Karpas-422 (cell line): ENCODE data around the gene FHIT. TPM values are rescaled to one million over a fixed set of nuclear protein-coding genes. Genes with fewer than 3 reads are reported as not detected.
"Not testable (repeated sequence)": the region's sequence is repeated elsewhere in the genome, so short reads cannot be mapped to it uniquely, and the experiment has no call there.

Experiments
- DNase-seq: peaks from one replicate; pipeline ENCODE4 v3.0.0-alpha.2; 2015
- H2AFZ ChIP-seq: fragments of 200-600 bp; sonication (generic); 2 replicates; pipeline ENCODE4 v1.6.1; 2014; ENCODE audit warnings: antibody characterized with exemption, low read length, mixed read lengths
- H3K27ac ChIP-seq: fragments of 200-600 bp; sonication (generic); 2 replicates; pipeline ENCODE4 v1.5.1; 2014; ENCODE audit warnings: mild to moderate bottlenecking, low read length, moderate library complexity
- H3K27me3 ChIP-seq: fragments of 200-600 bp; sonication (generic); 2 replicates; pipeline ENCODE4 v1.6.1; 2014; ENCODE audit warnings: low read length, mixed read lengths
- H3K36me3 ChIP-seq: fragments of 200-600 bp; sonication (generic); 2 replicates; pipeline ENCODE4 v1.6.1; 2014; ENCODE audit warnings: low read length, mixed read lengths; ENCODE audit not compliant: insufficient read depth
- H3K4me1 ChIP-seq: fragments of 200-600 bp; sonication (generic); 2 replicates; pipeline ENCODE4 v1.6.1; 2014; ENCODE audit warnings: mild to moderate bottlenecking, low read length, mixed read lengths
- H3K4me2 ChIP-seq: fragments of 200-600 bp; sonication (generic); 2 replicates; pipeline ENCODE4 v1.6.1; 2014; ENCODE audit warnings: low read length, low read depth, mild to moderate bottlenecking; ENCODE audit not compliant: poor library complexity, severe bottlenecking
- H3K4me3 ChIP-seq: fragments of 200-600 bp; sonication (generic); 2 replicates; pipeline ENCODE4 v1.5.1; 2014; ENCODE audit warnings: mild to moderate bottlenecking, antibody characterized with exemption, low read length, mixed read lengths
- H3K79me2 ChIP-seq: fragments of 200-600 bp; sonication (generic); 2 replicates; pipeline ENCODE4 v1.6.1; 2014; ENCODE audit warnings: mild to moderate bottlenecking, low read length, mixed read lengths
- H3K9ac ChIP-seq: fragments of 200-600 bp; sonication (generic); 2 replicates; pipeline ENCODE4 v1.6.0; 2014; ENCODE audit warnings: low read length
- H3K9me2 ChIP-seq: fragments of 200-600 bp; sonication (generic), shearing (Covaris generic); replicated peaks from 2 replicates; pipeline ENCODE4 v1.6.0; 2014; ENCODE audit warnings: mild to moderate bottlenecking, low read length, moderate library complexity; ENCODE audit not compliant: insufficient read depth
- H3K9me3 ChIP-seq: fragments of 300-700, 200-600 bp; sonication (generic); 2 replicates; pipeline ENCODE4 v1.6.1; 2014; ENCODE audit warnings: low read length, mixed read lengths
- H4K20me1 ChIP-seq: fragments of 200-600 bp; sonication (generic); 2 replicates; pipeline ENCODE4 v1.6.1; 2014; ENCODE audit warnings: mild to moderate bottlenecking, antibody characterized with exemption, low read length, low read depth; ENCODE audit not compliant: insufficient read depth
- total RNA-seq: library from RNA; depleted of rRNA; stranded (reverse); fragments of >200 nt; shearing (Covaris generic); gene quantifications from 2 replicates; pipeline ENCODE4 v1.2.3, GENCODE V29; 2014; ENCODE audit warnings: low replicate concordance

FHIT gene
- total RNA-seq, 1 experiment from 2014 or later, result not detected

DNA sequence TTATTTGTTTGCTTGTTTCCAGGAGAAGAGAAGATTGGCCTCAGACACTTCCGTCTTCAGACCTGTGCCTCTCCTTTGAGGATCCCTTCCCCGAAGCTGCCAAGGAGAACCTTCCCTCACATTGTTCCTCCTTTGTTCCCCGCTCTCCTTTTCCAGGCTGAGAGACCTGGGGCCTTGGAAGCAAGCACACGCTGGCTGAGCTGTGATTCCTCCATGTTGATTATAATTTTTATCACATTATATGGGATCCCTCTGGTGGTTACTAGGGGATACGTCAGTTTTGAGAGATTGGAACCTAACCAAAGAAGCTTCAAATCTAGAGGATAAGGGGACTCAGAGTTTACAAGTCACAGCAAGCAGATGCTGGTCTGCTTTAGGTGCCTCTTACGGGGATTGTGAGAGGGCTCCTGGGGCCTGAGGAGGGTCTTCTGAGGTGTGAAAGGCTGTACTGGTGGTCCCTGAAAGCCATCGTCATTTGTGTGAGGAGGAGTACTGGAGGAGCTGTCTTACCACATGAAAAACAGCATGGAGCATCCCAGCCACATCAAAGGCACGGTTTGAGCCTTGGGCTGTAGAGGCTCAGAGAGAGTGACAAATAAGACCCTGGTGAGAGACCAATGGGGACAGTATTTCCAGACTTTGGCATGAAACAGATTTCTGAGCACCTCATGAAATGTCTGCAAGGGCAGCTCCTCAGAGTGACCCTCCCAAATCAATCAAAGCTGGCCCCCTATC, 1441.4 kb downstream of the FHIT start:
- peak; percentile 54 for DNase-seq
- Histone ChIP-seq H3K36me3 (no peaks in the 10 kb centered on the region), H4K20me1 (no peaks in the 10 kb centered on the region), H3K79me2 (no peaks in the 10 kb centered on the region), H3K4me3 (no peak overlapping the region), H2AFZ (no peak overlapping the region), H3K9me2 (no peaks in the 10 kb centered on the region), H3K9ac (no peak overlapping the region), H3K27ac (no peak overlapping the region), H3K9me3 (no peaks in the 10 kb centered on the region), H3K4me2 (no peak overlapping the region), H3K4me1 (peaks cover 15% of the 10 kb centered on the region), H3K27me3 (0 out of 2 replicates have a peak, but pooled peaks cover 2% of the 10 kb centered on the region)

DNA sequence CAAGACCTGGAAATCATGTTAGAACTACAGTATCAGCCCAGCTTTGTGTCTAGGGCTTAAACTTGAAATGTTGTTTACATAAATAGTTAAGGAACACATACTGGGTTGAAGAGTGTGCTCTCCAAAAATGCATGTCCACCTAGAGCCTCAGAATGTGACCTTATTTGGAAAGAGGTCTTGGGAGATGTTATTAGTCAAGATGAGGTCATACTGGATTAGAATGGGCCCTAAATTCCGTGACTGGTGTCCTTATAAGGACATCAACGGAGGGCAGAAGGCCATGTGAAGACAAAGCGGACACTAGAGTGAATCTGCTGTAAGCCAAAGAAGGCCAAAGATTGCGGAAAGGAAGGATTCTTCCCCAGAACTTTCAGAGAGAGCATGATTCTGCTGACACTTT, 1442.2 kb downstream of the FHIT start:
- H3K9me3 ChIP-seq, result no peaks in the 10 kb centered on the region; the same call in 1 of the 2 replicates
- no peak for DNase-seq
- H3K4me1 ChIP-seq, result peaks cover 15% of the 10 kb centered on the region
- H4K20me1 ChIP-seq, result no peaks in the 10 kb centered on the region
- H3K4me3 ChIP-seq, result no peak overlapping the region
- no peaks in the 10 kb centered on the region for H3K9me2 ChIP-seq
- H3K79me2 ChIP-seq, result no peaks in the 10 kb centered on the region
- H2AFZ ChIP-seq, result no peak overlapping the region
- H3K27ac ChIP-seq, result no peak overlapping the region
- H3K9ac ChIP-seq, result no peak overlapping the region
- 0 out of 2 replicates have a peak, but pooled peaks cover 2% of the 10 kb centered on the region for H3K27me3 ChIP-seq
- H3K4me2 ChIP-seq, result no peak overlapping the region
- H3K36me3 ChIP-seq, result no peaks in the 10 kb centered on the region

DNA sequence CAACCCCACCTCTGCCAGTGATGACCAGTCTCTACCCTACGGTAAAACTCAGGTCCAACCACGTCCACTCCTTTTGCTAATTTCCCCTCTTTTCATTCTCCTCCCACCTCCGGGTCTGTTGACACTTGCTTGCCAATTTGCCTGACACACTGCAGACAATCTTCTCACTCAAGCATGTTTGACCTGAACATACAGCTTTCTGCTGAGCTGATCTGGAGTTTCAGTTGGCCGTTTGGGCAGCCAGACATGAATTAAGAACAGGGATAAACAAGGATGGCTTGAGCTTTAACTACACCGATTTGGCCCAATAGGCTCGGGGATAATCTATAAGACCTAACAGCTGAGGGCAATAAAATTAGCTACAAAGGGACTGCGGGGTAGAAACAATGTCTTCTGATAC, 1442.8 kb downstream of the FHIT start:
- Histone ChIP-seq H3K27me3 (0 out of 2 replicates have a peak, but pooled peaks cover 2% of the 10 kb centered on the region), H3K9ac (no peak overlapping the region), H3K27ac (no peak overlapping the region), H3K4me3 (no peak overlapping the region), H3K9me2 (no peaks in the 10 kb centered on the region), H2AFZ (no peak overlapping the region), H3K4me2 (no peak overlapping the region), H3K36me3 (no peaks in the 10 kb centered on the region), H3K9me3 (no peaks in the 10 kb centered on the region; the same call in 1 of the 2 replicates), H3K4me1 (peaks cover 15% of the 10 kb centered on the region), H4K20me1 (no peaks in the 10 kb centered on the region), H3K79me2 (no peaks in the 10 kb centered on the region)
- DNase-seq, result no peak

GRCh38 chr3:59803268-59803667, 1448.0 kb downstream of the FHIT start:
- H3K36me3 ChIP-seq, result no peaks in the 10 kb centered on the region

GRCh38 chr3:59802453-59802852, 1448.8 kb downstream of the FHIT start:
- not testable (repeated sequence) for H3K9me2 ChIP-seq, H3K4me3 ChIP-seq, H3K9me3 ChIP-seq

More at GRCh38 chr3:59803268-59803667, 1448.0 kb downstream of the FHIT start:
- Histone ChIP-seq H3K4me1 (no peaks in the 10 kb centered on the region), H3K4me3 (no peak overlapping the region), H3K27me3 (no peaks in the 10 kb centered on the region), H3K9ac (no peak overlapping the region), H4K20me1 (no peaks in the 10 kb centered on the region), H3K4me2 (no peak overlapping the region), H3K79me2 (no peaks in the 10 kb centered on the region), H3K27ac (no peak overlapping the region), H2AFZ (no peak overlapping the region), H3K9me2 (no peaks in the 10 kb centered on the region), H3K9me3 (no peaks in the 10 kb centered on the region; the same call in 1 of the 2 replicates)
- no peak for DNase-seq

DNA sequence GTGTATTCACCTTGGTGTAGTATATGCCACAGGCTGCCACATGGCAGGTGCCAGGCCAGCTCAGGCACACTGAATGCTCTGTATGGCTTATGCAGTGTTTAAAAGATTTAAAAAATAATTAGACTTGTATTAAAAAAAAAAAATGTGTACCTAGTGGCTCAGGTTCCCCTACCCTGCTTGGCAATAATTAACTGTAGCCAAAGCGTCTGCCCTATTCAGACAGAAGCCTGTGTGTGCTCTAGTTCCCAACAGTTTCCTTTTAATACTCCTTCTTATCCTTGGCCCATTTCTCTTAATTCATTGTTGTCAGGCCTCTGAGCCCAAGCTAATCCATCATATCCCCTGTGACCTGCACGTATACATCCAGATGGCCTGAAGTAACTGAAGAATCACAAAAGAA, 1449.2 kb downstream of the FHIT start:
- no peaks in the 10 kb centered on the region for H4K20me1 ChIP-seq
- H3K27me3 ChIP-seq, result no peaks in the 10 kb centered on the region
- H3K27ac ChIP-seq, result no peak overlapping the region

More at GRCh38 chr3:59802453-59802852, 1448.8 kb downstream of the FHIT start:
- H3K27ac ChIP-seq, H3K79me2 ChIP-seq, H3K4me1 ChIP-seq, H2AFZ ChIP-seq, DNase-seq, H3K4me2 ChIP-seq, H3K9ac ChIP-seq, H4K20me1 ChIP-seq, H3K36me3 ChIP-seq, H3K27me3 ChIP-seq: not testable (repeated sequence)

GRCh38 chr3:59800481-59800880, 1450.8 kb downstream of the FHIT start:
- no peak for DNase-seq
- H3K4me3 ChIP-seq, result no peak overlapping the region
- no peaks in the 10 kb centered on the region for H3K9me2 ChIP-seq
- H3K36me3 ChIP-seq, result no peaks in the 10 kb centered on the region
- H2AFZ ChIP-seq, result no peak overlapping the region
- H3K4me2 ChIP-seq, result no peak overlapping the region
- no peaks in the 10 kb centered on the region for H3K79me2 ChIP-seq
- no peaks in the 10 kb centered on the region for H3K27me3 ChIP-seq
- no peaks in the 10 kb centered on the region for H3K4me1 ChIP-seq
- no peaks in the 10 kb centered on the region for H4K20me1 ChIP-seq
- H3K9ac ChIP-seq, result no peak overlapping the region
- no peak overlapping the region for H3K27ac ChIP-seq
- H3K9me3 ChIP-seq, result no peaks in the 10 kb centered on the region; the same call in 1 of the 2 replicates

More for the DNA sequence above, 1449.2 kb downstream of the FHIT start:
- no peak for DNase-seq
- no peak overlapping the region for H2AFZ ChIP-seq
- no peaks in the 10 kb centered on the region for H3K79me2 ChIP-seq
- no peak overlapping the region for H3K9ac ChIP-seq
- no peak overlapping the region for H3K4me2 ChIP-seq
- no peaks in the 10 kb centered on the region; the same call in 1 of the 2 replicates for H3K9me3 ChIP-seq
- H3K9me2 ChIP-seq, result no peaks in the 10 kb centered on the region
- H3K4me3 ChIP-seq, result no peak overlapping the region
- H3K36me3 ChIP-seq, result no peaks in the 10 kb centered on the region
- no peaks in the 10 kb centered on the region for H3K4me1 ChIP-seq

- no peaks in the 10 kb centered on the region for H3K4me1 ChIP-seq
- no peak for DNase-seq
- H3K9ac ChIP-seq, result no peak overlapping the region
- no peaks in the 10 kb centered on the region for H3K27me3 ChIP-seq
- no peaks in the 10 kb centered on the region; the same call in 1 of the 2 replicates for H3K9me3 ChIP-seq
- no peaks in the 10 kb centered on the region for H3K9me2 ChIP-seq
- no peak overlapping the region for H3K4me3 ChIP-seq
- H3K27ac ChIP-seq, result no peak overlapping the region
- no peak overlapping the region for H3K4me2 ChIP-seq
- H3K79me2 ChIP-seq, result no peaks in the 10 kb centered on the region
- H2AFZ ChIP-seq, result no peak overlapping the region
- H4K20me1 ChIP-seq, result no peaks in the 10 kb centered on the region
- no peaks in the 10 kb centered on the region for H3K36me3 ChIP-seq
These were observed 1452.7 kb downstream of the FHIT start for GRCh38 chr3:59798372-59799086.
